T follicular helper cell (primary cell): ENCODE results near the gene PRF1.

Source experiments
- DNase-seq: peaks from one replicate; pipeline ENCODE4 v3.0.0-alpha.2; 2020; ENCODE audit warnings: low read depth

The PRF1 gene

DNA sequence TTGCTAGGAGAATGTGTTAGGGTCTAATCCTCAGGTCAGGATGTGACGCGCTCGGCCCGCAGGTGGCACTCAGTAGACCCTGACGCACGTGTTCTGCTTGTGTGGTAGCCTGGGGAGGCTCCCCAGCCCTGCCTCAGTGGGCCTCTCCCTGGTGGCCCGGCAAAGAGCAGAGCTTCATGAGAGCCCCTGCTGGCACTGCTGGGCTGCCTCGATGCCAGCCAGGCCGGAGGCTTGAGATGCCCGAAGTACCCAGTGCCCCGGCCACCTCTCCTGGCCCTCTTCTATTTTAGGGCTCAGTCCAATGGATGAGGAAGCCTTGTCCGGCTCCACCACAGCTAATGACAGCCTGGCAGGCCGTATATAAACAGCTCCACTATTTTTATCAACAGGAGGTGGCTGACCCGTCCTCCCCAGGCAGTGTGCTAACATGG is 42.0 kb downstream of the PRF1 start:
- DNase-seq = no peak

DNA sequence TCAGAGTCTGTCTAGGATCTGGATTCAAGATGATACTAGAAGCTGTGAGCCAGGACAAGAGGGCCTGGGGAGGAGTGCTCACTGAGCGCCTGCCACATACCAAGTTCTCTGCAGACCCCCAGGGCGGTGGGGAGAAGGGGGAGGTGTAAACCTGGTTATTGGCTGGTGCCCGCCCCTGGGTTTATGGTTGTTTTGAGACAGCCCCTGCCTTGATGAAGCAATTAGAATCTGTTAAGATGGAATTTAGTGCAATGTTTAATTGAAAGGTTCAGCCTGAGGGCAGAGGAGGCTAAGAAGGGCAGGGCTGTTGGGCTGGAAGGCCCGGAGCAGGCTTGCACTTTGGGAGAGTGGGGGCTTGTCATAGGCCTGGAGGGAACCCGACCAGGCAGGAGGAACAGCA is 42.7 kb downstream of the PRF1 start:
- DNase-seq = no peak

- peak; percentile 39 for DNase-seq
Observed at GRCh38 chr10:70558871-70559810, 43.4 kb downstream of the PRF1 start.

DNA sequence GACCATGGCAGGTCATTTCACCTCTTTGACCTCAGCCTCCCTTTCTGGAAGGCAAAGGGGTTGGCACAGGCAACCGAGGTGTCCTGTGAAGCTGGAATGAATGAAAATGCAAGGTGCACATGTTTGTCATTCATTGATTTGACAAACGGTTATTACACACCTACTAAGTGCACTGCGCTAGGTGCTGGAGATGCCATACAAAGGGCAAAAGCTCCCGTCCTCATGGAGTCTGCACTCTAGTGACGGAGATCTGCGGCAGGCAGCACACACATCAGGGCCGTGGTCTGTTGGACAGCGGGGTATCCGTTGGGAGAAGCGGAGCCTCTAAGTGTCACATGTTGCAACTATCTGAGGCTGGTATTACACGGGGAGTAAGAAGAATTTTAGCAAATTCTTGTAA is 44.2 kb downstream of the PRF1 start:
- no peak for DNase-seq

DNA sequence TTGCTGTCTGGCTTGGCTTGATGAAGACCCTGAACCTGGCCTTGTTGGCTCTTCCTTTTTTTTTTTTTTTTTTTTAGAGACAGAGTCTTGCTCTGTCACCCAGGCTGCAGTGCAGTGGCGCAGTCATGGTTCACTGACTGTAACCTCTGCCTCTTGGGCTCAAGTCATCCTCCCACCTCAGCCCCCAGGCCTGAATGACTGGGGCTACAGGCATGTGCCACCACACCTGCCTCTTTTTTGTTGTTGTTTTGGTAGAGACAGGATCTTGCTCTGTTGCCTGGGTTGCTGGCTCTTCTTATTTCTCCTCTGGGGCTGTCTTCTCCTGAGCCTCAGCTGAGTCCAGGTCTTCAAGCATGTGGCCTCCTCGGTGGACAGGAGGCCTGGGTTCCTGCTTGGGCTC is 44.7 kb downstream of the PRF1 start:
- no peak for DNase-seq

DNA sequence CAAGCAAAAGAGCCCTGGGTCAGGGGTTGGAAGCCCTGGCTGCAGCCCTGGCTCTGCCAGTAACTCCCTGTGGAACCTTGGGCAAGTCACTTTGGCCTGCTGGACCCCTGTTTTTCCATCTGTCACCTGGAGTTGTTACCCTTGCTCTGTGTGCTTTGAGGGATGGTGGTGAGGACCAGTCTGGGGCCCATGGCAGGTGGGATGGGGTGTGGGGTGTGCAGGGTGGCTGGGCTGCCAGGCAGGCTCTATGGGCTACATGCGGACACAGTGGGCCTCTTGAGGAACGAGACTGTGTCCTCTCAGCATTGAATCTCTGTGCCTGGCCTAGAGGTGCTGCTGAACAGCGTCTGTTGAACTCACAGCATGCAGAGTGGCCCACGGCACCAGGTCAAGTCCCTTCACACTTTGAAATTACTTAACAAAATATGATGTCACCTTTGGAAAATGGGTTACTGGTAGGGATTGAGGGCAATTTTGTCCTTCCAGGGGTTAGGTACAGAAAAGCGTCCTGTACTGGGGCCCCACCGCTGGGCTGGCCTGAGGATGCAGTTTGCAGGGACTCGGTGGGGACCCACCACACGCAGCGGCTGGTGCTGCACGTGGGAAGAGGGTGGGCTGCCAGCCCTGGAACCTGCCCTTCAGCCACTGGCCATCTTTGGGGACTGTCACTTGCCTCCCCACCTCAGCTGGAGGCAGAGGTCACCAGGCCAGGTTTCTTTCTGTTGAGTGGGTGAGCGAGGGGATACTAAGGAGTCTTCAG is 45.3 kb downstream of the PRF1 start:
- no peak for DNase-seq

GRCh38 chr10:70555371-70555770 is 47.2 kb downstream of the PRF1 start:
- DNase-seq = no peak

- DNase-seq = no peak
Observed at GRCh38 chr10:70552586-70552985, 50.0 kb downstream of the PRF1 start.

GRCh38 chr10:70551971-70552422 is 50.5 kb downstream of the PRF1 start:
- no peak for DNase-seq

DNA sequence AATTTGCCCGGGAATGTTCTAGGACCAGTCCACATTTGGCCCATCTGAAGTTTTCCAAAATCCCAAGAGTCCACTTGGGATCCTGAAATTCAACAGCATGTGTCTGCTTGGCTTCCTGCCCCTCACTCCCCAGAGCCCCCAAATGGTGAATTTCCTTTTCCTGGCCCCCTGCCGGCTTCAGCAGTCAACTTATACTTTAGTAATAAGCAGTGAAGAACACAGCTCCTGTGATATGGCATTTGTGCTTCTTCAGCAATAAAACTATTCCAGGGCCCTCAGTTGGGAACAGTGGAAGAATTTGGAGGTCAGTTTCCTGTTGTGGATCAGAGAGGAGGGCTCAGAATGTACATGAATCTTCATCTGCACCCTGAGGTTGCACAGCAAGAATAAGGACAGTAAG is 51.1 kb downstream of the PRF1 start:
- no peak for DNase-seq

DNA sequence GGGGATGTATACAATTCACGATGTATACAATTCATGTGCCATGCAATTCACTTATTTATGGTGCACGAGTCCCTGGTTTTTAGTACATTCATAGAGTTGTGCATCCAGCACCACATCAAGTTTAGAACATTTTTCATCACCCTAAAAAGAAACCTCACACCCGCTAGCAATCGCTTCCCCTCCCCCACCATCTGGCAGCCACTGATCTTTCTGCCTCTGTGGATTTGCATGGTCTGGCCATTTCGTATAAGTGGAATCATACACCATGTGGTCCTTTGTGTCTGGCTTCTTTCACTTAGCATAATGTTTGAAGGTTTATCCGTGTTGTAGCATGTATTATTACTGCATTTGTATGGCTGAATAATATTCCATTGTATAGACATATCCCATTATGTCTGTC is 52.1 kb downstream of the PRF1 start:
- DNase-seq = no peak

- DNase-seq = peak; percentile 45
Observed at GRCh38 chr10:70549962-70550458, 52.5 kb downstream of the PRF1 start.

- no peak for DNase-seq
Observed at GRCh38 chr10:70549351-70549961, 53.1 kb downstream of the PRF1 start.
